ENCODE measurements around the gene TGFBR3.

TGFBR3 gene

GRCh38 chr1:91777630-91778300 lies 108.2 kb downstream of the TGFBR3 start:
- DNase-seq (ENCODE audit: low read depth), result no peak

- DNase-seq (ENCODE audit: low read depth), result no peak
Observed at GRCh38 chr1:91777196-91777595, 108.8 kb downstream of the TGFBR3 start.

DNA sequence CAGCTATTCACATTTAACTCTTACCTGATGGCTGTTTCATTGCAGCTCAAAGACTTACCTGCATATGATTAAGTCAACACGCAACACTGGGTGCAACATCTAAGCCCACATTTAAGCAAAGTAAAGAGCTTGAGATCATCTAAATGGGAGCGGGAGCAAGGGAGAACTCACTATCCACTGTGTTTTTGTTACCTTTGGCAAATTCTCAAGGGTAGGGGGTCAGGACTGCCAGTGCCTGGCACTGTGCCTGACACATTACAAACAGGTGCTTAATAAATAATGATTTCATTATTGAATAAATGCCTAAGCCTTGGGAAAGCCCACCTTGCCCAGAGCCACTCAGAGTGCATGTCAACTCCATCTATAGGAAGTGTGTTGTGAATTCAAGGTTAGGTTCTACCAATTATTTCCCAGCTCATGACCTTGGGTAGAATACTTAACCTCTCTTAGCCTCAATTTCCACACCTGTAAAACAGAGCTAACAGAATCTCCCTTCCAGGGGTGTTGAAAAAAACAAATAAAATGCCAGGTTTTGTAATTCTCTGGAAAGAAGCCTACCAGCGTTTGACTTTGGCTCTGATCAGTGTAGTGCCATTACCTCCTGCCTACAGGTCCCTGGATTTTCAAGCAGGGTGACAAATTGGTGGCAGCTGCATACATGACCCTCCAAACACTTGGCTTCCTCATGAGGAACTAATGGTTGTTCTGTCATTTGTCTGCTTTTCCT lies 109.7 kb downstream of the TGFBR3 start:
- DNase-seq (ENCODE audit: low read depth), result no peak

GRCh38 chr1:91775227-91775626 lies 110.7 kb downstream of the TGFBR3 start:
- no peak for DNase-seq (ENCODE audit: low read depth)

- peak; percentile 72 for DNase-seq (ENCODE audit: low read depth)
Observed at GRCh38 chr1:91774520-91775203, 111.3 kb downstream of the TGFBR3 start.

DNA sequence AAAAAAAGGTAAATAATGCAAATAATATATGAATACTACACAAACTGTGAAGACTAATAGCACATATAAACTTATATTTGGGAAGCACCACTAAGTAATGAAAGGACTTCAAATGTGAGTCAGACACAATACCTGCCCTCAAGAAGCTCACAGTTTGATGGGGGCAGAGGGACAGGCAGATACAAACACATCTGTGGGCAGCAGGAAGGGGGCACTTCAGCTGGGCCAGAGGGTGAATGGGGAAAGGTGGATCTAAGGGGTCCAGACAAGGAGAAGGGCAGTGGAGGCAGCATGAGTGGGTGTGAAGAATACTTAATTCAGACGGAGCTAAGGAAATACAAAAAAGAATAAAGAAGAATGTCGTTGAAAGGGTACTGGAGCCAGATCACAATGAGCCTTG lies 114.2 kb downstream of the TGFBR3 start:
- DNase-seq (ENCODE audit: low read depth), result no peak

- no peak for DNase-seq (ENCODE audit: low read depth)
Observed at GRCh38 chr1:91770667-91771268, 115.2 kb downstream of the TGFBR3 start.

GRCh38 chr1:91769742-91770141 lies 116.2 kb downstream of the TGFBR3 start:
- no peak for DNase-seq (ENCODE audit: low read depth)

DNA sequence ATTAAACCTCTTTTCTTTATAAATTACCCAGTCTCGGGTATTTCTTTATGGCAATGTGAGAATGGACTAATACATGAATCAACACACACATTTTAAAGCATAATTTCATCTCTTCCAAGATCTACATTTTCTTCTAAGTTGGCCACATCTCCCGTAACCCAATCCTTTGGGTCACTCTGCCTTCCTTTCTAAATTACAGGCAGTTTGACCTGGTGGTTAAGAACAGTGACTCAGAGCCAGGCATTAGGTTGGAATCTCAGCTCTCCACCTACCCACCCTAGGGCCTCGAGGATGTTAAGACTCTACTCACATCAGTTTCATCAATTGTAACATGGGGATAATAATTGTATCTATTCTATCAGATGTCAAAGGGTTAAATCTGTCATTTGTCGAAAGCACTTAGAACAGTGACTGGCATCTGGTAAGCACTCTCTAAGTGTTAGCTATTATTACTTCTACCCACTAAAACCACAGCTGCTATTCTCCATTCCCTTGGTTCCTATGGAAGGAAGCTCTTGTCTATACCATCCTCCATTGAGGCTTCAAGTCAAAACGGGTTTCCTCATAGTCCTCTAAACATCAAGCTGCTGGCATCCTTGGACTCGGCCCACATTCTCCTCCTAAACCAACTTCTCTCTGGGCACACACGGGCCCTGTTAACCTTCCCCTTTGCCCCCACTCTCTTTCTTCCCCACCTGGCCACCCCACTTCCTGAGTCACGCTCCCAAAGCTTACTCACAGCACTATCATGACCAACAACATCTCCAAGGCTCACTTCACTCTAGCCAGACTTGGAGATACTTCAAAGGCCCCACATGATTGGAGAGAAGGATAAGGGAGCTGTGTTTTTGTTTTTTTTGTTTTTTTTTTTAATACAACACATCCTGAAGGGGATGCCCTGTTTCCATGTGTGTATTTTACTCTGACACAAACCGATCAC lies 116.9 kb downstream of the TGFBR3 start:
- no peak for DNase-seq (ENCODE audit: low read depth)

DNA sequence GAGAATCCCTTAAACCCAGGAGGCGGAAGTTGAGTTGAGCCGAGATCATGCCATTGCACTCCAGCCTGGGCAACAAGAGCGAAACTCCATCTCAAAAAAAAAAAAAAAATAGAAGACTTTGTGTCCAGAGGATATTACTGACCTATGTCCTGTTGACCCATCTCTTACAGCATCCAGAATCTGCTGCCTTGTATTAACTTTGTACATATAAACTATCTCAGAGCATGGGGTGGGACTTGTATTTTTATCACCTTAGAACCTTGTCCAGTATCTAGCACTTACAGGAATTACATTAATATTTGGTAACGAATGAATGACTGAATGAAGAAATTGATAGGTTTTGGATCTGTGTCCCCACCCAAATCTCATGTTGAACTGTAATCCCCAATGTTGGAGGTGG lies 117.8 kb downstream of the TGFBR3 start:
- DNase-seq (ENCODE audit: low read depth), result no peak

- DNase-seq (ENCODE audit: low read depth), result no peak
Observed at GRCh38 chr1:91766883-91767282, 119.1 kb downstream of the TGFBR3 start.

- DNase-seq (ENCODE audit: low read depth), result no peak
Observed at GRCh38 chr1:91765880-91766443, 120.0 kb downstream of the TGFBR3 start.

GRCh38 chr1:91765293-91765692 lies 120.7 kb downstream of the TGFBR3 start:
- no peak for DNase-seq (ENCODE audit: low read depth)

DNA sequence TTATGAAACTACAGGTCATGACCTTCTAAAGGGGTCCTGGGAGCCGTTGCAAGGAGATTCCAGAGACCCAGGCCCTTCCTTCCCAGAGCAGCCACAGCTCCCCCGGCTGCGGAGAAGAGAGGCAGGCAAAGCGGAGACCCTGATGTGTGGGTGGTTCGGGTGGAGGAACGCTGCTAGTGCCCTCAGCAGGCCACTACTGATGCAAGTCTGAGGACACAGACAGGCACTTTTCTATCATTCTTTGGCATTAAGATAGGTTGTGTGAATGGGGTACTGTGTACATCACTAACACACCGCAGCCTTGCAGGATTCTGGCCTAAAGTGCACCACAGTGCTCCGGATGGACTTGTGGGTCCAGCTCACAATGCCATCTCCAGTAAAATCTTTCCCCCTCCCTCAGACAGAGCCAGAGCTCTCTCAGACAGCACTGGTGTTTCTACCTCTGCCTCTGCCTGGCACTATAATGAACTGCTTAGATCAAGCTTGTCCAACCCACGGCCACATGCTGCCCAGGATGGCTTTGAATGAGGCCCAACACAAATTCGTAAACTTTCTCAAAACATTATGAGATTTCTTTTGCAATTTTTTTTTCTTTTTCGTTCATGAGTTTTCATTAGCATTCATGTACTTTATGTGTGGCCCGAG lies 121.4 kb downstream of the TGFBR3 start:
- no peak for DNase-seq (ENCODE audit: low read depth)

GRCh38 chr1:91763252-91763651 lies 122.7 kb downstream of the TGFBR3 start:
- no peak for DNase-seq (ENCODE audit: low read depth)

GRCh38 chr1:91761295-91761721 lies 124.6 kb downstream of the TGFBR3 start:
- DNase-seq (ENCODE audit: low read depth), result no peak

DNA sequence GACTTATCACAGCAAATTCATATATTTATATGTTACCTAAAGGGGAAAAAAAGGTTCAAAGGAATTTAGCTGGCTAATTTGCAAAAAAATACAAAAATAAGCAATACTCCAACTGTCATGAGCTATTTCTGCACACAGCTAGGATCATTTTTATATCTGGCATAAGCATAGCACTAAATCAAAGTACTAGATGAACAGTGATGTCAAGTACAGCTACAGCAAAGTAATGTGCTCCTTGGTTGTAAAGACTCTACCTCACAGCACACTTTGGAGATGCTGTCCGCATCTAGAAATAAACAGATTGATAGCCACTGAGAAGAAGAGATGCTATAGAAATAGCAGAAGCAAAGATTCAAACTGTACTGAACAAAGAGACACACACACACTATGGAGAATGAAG lies 125.4 kb downstream of the TGFBR3 start:
- DNase-seq (ENCODE audit: low read depth), result no peak

DNA sequence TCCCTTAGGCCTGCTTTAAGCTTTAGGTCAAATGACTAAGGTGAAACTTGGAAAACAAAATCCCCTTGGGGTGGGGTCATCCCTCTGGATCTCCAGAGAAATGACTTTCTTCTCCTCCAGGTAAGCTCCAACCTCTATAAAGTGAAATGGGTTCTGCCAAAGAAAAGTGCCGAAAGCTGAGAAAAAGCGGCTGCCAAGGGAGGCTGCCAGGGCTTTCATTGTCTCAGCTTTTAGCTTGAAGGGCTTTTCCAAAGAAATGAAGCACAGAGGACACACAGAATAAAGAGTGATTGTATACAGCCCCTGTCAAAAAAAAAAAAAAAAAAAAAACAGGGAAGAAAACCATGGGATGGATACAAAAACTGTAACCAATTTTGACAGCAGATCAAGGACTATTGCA lies 126.9 kb downstream of the TGFBR3 start:
- no peak for DNase-seq (ENCODE audit: low read depth)

- DNase-seq (ENCODE audit: low read depth), result peak; percentile 93
Observed at GRCh38 chr1:91757763-91758460, 128.0 kb downstream of the TGFBR3 start.

- no peak for DNase-seq (ENCODE audit: low read depth)
Observed at GRCh38 chr1:91755702-91756287, 130.2 kb downstream of the TGFBR3 start.
